ENCODE results near the gene DCBLD2.
A peak's percentile ranks its signal among the peaks of the same experiment; 100 is the strongest.

The DCBLD2 gene

DNA sequence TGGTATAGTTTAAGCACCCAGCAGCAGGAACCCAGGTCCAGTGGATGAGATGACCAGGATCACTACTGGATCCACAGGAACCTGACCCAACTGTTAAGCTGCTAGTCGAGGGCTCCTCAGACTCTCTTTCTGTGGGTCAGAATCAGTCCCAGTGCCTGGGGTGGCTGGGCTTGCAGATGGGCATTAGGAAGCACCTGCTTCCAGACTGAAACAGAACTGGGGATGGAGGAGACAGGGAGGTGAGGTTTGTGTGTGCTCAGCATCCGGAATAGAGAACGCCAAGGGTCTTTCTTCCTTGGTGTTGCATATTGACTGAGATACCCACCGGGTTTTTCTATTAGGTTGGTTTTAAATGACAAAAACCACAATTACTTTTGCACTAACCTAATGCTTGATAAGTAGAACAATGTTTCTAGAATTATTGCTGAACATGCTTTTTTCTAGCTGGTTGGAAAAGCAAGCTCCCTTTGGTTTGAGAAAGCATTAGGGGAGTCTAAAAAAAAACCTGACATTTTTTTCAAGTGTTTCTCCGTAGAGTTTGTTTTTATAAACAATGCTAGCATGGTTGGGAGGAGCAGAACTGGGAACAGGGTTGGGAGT is 137.6 kb downstream of the DCBLD2 start:
- no peak for DNase-seq

DNA sequence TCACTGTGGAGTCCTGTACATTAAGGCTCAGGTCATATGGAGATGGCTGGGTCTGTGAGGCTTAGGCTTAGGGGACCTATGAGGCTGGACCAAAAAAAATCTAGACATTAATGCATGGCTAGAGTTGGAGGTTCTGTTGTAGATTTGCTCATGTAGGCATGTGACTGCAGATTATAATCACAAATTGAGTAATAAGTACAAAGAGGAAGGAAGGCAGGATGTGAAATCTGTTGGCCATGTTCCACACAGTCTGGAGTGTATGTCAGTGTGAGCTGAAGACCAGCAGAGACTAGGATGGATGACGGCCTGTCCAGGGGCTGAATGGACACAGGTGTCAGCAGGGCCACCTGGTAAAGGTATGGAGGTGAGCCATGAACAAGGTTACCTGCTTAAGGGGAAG is 138.4 kb downstream of the DCBLD2 start, which contains the start of gene ST3GAL6:
Gene ST3GAL6, plus strand, starts transcription at position 265 of the 400 bp plus-strand sequence. CDS start 5,101 bp downstream, outside the sequence.
- peak; percentile 35 for DNase-seq

DNA sequence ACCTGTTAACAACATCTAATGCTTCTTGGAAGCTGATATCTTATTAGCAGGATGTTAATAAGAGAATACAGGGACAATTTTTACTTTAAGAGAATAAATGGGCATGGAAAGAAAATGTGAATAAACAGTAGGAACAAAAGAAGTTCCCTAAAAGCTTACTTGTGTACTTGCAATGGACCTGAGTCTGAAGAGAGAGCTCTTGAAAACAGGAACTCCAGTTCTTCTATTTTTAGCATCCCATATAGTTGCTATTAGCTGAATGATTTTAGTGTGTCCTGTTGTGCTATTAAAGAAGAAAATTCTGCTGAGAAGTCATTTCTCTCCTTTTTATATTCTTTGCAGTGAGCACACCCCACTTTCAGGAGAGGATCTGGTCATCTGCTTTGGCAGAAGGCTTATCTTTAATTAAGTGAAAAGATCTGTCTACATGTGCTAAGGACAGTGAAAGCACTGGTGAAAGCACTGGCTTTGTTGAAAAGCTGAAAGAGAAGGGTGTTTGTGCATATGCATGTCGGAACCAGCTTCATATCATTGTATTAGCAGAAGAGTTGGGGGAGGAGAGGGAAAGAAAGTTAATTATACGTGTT is 139.8 kb downstream of the DCBLD2 start:
- no peak for DNase-seq

DNA sequence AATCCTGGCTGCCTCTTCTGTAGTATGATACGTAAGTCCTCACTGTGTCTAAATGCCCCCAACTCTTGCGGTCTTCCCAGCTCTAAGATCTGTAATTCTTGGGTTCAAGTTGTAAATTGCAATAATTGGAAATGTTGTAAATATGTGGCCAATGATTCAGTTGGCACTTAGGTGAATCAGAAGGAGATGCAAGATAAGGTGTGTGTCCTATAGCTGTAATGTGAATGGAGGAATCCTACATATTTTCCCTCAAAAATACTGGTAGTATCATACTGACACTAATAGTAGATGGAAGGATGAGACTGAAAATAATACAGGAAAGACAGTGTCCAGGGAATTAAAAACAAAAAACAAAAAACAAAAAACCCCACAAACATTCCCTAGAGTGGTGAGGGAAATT is 141.9 kb downstream of the DCBLD2 start:
- no peak for DNase-seq

DNA sequence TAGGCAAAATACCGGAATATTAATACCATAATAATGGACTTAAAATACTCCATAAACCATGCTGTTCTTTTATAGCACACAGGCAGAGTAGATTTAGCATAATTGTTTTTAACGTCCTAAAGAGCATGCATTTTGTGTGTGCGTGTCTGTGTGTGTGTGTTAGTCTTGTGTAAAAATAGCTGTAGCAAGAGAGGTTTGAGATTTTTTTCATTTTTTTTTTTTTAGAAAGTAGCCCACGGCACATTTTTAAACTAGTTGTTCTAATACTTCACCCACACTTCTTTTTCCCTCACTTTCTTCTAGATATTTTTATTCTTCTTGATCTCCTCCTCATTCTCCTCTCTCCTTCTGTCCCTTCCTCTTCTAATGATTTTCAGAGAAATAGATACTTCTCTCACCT is 145.9 kb downstream of the DCBLD2 start:
- no peak for DNase-seq

DNA sequence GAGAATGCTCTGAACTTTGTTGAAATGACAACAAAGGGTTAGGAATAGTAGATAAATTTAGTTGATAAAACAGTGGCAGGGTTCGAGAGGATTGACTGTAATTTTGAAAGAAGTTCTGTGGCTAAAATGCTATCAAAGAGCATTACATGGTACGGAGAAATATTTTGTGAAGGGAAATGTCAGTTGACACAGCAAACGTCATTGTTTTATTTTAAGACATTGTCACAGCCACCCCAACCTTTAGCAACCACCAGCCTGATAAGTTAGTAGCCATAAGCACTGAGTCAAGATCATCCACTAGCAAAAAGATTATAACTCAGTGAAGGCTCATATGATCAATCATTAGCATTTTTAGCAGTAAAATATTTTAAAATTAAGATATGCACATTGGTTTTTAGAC is 147.0 kb downstream of the DCBLD2 start:
- no peak for DNase-seq

DNA sequence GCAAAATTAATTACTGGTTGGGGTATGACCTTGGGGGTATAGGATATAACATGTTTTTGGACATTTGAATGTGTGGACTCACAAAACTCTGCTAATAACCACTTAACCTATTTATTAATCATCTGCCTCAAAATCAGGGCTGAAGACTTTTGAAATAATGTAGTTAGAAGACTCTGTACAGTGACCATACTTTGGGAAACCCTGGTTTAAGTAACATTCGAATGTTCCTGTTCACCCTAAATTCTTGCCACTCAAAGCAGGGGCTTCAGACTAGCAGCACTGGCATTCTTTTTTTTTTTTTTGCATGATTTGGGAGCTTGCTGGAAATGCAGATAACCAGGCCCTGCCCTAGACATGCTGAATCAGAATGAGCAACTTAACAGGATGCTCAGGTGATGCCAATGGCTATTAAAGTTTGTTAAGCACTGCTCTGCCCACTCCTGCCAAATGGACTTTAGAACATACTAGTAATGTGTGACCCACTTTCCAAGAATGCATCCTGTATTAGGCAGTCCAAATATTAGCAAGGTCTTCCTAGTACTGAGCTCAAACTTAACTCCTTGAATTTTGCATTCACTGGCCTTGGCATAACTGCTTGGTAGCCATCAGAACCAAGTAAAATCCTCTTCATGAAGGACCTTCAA is 151.1 kb downstream of the DCBLD2 start:
- DNase-seq: no peak

DNA sequence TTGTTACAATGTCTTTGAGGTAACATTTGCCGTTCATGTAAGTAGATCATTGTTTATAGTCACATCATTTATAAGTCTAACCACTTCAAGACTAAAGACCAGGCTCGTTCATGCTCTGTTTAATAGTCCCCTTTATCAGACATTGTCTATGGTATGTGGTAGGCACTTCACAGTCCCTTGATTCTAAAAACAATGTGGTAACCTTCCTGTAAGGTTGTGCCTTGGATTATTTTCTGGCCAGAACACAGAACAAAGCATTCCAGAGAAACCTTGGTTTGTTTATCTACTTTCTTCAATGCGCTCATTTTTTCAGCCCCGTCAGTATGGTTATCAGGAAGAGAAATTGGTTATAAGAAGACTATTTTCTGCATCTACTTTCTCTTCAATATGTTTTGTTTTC is 154.6 kb downstream of the DCBLD2 start:
- no peak for DNase-seq

DNA sequence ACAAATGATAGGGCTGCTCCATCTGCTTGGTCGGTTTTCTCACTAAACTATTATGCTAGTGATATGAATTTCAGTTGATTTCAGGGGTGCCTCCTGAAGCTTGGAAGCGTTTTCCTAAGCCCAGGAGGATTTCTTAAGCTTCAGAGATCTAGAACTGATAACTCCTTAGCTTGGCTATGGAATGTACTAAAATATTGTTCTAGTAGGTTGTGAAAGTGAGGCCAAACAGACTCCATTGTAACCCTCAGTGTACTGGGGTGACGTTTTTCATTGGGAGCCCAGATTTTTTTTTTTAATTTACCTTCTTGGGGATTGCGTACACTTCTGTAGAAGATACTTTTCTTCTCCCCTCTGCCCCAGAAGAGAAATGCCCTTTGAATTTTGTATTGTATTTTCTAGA is 155.4 kb downstream of the DCBLD2 start:
- no peak for DNase-seq
